Immature natural killer cell (primary cell): ENCODE measurements around the gene AGPAT3. TPM values are rescaled to one million over a fixed set of nuclear protein-coding genes. Genes with fewer than 3 reads are reported as not detected.

Experiments used
- DNase-seq, 3 donors: peaks; one replicate each; pipeline ENCODE4 v3.0.0; 2022; ENCODE audit warnings: mixed read lengths in 1 of 3
- H3K27ac Mint-ChIP-seq, 6 donors: one replicate each; pipeline ENCODE4 v1.8.0; 2020; ENCODE audit warnings: mixed read lengths in 6 of 6, mild to moderate bottlenecking in 5 of 6, inconsistent platforms in 4 of 6, moderate library complexity in 3 of 6
- H3K27me3 Mint-ChIP-seq, 3 donors: one replicate each; pipeline ENCODE4 v1.8.0; 2020 to 2021; ENCODE audit warnings: low read depth in 3 of 3, mild to moderate bottlenecking in 3 of 3, mixed read lengths in 3 of 3, moderate library complexity in 3 of 3, inconsistent platforms in 1 of 3
- H3K36me3 Mint-ChIP-seq, 3 donors: one replicate each; pipeline ENCODE4 v1.8.0; 2020; ENCODE audit warnings: mixed read lengths in 3 of 3, inconsistent platforms in 2 of 3, mild to moderate bottlenecking in 2 of 3
- H3K4me1 Mint-ChIP-seq, 2 donors: one replicate each; pipeline ENCODE4 v1.8.0; 2020; ENCODE audit warnings: inconsistent platforms in 2 of 2, mild to moderate bottlenecking in 2 of 2, mixed read lengths in 2 of 2, moderate library complexity in 1 of 2
- H3K4me3 Mint-ChIP-seq, 5 donors: one replicate each; pipeline ENCODE4 v1.8.0; 2020; ENCODE audit warnings: mild to moderate bottlenecking in 5 of 5, mixed read lengths in 5 of 5, inconsistent platforms in 3 of 5, moderate library complexity in 3 of 5
- H3K9me3 Mint-ChIP-seq, 6 donors: one replicate each; pipeline ENCODE4 v1.8.0; 2020; ENCODE audit warnings: mild to moderate bottlenecking in 6 of 6, mixed read lengths in 6 of 6, inconsistent platforms in 4 of 6, moderate library complexity in 3 of 6
- polyA plus RNA-seq, 3 donors: library from polyadenylated mRNA; unstranded; fragments of 300-500 nt; fragmentation: Illumina TruSeq; gene quantifications; one replicate each; pipeline ENCODE4 v1.2.3, GENCODE V29; 2021

The AGPAT3 gene
- polyA plus RNA-seq, 3 donors from 2014 or later, result 5.6 to 11.8 (median 9.5) TPM

- H3K27ac Mint-ChIP-seq, result peak overlapping the region; percentile 87 to 98 (median 95)
- peak overlapping the region; percentile 87 to 90 (median 89) for H3K4me3 Mint-ChIP-seq
- no peak for DNase-seq
- no peaks in the 10 kb centered on the region for H3K9me3 Mint-ChIP-seq
- peaks cover 0 to 9% (median 0%) of the 10 kb centered on the region in 3 donors for H3K36me3 Mint-ChIP-seq
- peaks cover 53 to 59% of the 10 kb centered on the region in 2 donors for H3K4me1 Mint-ChIP-seq
- H3K27me3 Mint-ChIP-seq, result peaks cover 14 to 24% (median 21%) of the 10 kb centered on the region in 3 donors
Measured at GRCh38 chr21:44011123-44011522, 146.1 kb downstream of the AGPAT3 start.

GRCh38 chr21:44011579-44012473 lies 146.8 kb downstream of the AGPAT3 start, which contains the start of gene TRAPPC10:
TSS of gene TRAPPC10 (plus strand) at chr21:44012309. CDS start at chr21:44012494, 185 bp downstream.
- peaks cover 0 to 9% (median 0%) of the 10 kb centered on the region in 3 donors for H3K36me3 Mint-ChIP-seq
- peak within 1 kb of the TSS; percentile 96 to 100 (median 98) for H3K27ac Mint-ChIP-seq
- DNase-seq, result peak; percentile 87 to 89 (median 88)
- peaks cover 59 to 66% of the 10 kb centered on the region in 2 donors for H3K4me1 Mint-ChIP-seq
- peaks cover 14 to 24% (median 21%) of the 10 kb centered on the region in 3 donors for H3K27me3 Mint-ChIP-seq
- peak within 1 kb of the TSS; percentile 93 to 98 (median 96) for H3K4me3 Mint-ChIP-seq
- H3K9me3 Mint-ChIP-seq, result no peaks in the 10 kb centered on the region

- peaks cover 68 to 75% of the 10 kb centered on the region in 2 donors for H3K4me1 Mint-ChIP-seq
- H3K27ac Mint-ChIP-seq, result peak overlapping the region; percentile 96 to 100 (median 98)
- peak overlapping the region; percentile 93 to 98 (median 96) for H3K4me3 Mint-ChIP-seq
- H3K36me3 Mint-ChIP-seq, result peaks cover 0 to 5% (median 0%) of the 10 kb centered on the region in 3 donors
- H3K9me3 Mint-ChIP-seq, result no peaks in the 10 kb centered on the region
- peaks cover 14 to 24% (median 21%) of the 10 kb centered on the region in 3 donors for H3K27me3 Mint-ChIP-seq
- peak; percentile 84 to 87 (median 86) for DNase-seq
Measured at GRCh38 chr21:44012474-44013379, 147.7 kb downstream of the AGPAT3 start.

- H3K4me3 Mint-ChIP-seq, result peak overlapping the region; percentile 93 to 98 (median 96)
- no peaks in the 10 kb centered on the region for H3K9me3 Mint-ChIP-seq
- DNase-seq, result peak; percentile 24 to 37 (median 29)
- peaks cover 76 to 83% of the 10 kb centered on the region in 2 donors for H3K4me1 Mint-ChIP-seq
- H3K36me3 Mint-ChIP-seq, result peaks cover 0 to under 1% (median 0%) of the 10 kb centered on the region in 3 donors
- peaks cover 14 to 27% (median 21%) of the 10 kb centered on the region in 3 donors for H3K27me3 Mint-ChIP-seq
- peak overlapping the region; percentile 96 to 100 (median 98) for H3K27ac Mint-ChIP-seq
Measured at GRCh38 chr21:44013380-44014088, 148.5 kb downstream of the AGPAT3 start.

- H3K4me3 Mint-ChIP-seq, result peak overlapping the region; percentile 46 to 58 (median 56)
- peak overlapping the region; percentile 69 to 98 (median 84) for H3K27ac Mint-ChIP-seq
- peaks cover 93 to 95% of the 10 kb centered on the region in 2 donors for H3K4me1 Mint-ChIP-seq
- H3K27me3 Mint-ChIP-seq, result peaks cover 8 to 18% (median 16%) of the 10 kb centered on the region in 3 donors
- no peaks in the 10 kb centered on the region for H3K9me3 Mint-ChIP-seq
- DNase-seq, result no peak
- H3K36me3 Mint-ChIP-seq, result no peaks in the 10 kb centered on the region
Measured at GRCh38 chr21:44017601-44018000, 152.6 kb downstream of the AGPAT3 start.

- H3K9me3 Mint-ChIP-seq, result no peaks in the 10 kb centered on the region
- peak overlapping the region; percentile 65 to 98 (median 85) for H3K27ac Mint-ChIP-seq
- no peak for DNase-seq
- H3K27me3 Mint-ChIP-seq, result peaks cover 9 to 17% (median 14%) of the 10 kb centered on the region in 3 donors
- peak overlapping the region; percentile 46 to 72 (median 57) for H3K4me3 Mint-ChIP-seq
- H3K36me3 Mint-ChIP-seq, result no peaks in the 10 kb centered on the region
- peaks cover 94 to 99% of the 10 kb centered on the region in 2 donors for H3K4me1 Mint-ChIP-seq
Measured at GRCh38 chr21:44018127-44018526, 153.1 kb downstream of the AGPAT3 start.

- Mint-ChIP-seq H3K36me3 (no peaks in the 10 kb centered on the region), H3K27me3 (peaks cover 2 to 13% (median 6%) of the 10 kb centered on the region in 3 donors), H3K4me1 (peaks cover 94 to 99% of the 10 kb centered on the region in 2 donors), H3K9me3 (no peaks in the 10 kb centered on the region), H3K27ac (peak overlapping the region; percentile 75 to 98 (median 86)), H3K4me3 (peak overlapping the region; percentile 64 to 81 (median 73))
- DNase-seq, result peak in 1 of 3 donors; percentile 34
Measured at GRCh38 chr21:44018813-44019567, 154.0 kb downstream of the AGPAT3 start.

- H3K36me3 Mint-ChIP-seq, result no peaks in the 10 kb centered on the region
- H3K27ac Mint-ChIP-seq, result peak overlapping the region; percentile 75 to 98 (median 86)
- peaks cover 2 to 13% (median 6%) of the 10 kb centered on the region in 3 donors for H3K27me3 Mint-ChIP-seq
- H3K4me1 Mint-ChIP-seq, result peaks cover 93 to 99% of the 10 kb centered on the region in 2 donors
- H3K4me3 Mint-ChIP-seq, result peak overlapping the region; percentile 64 to 81 (median 73)
- DNase-seq, result no peak
- H3K9me3 Mint-ChIP-seq, result no peaks in the 10 kb centered on the region
Measured at GRCh38 chr21:44019568-44019958, 154.5 kb downstream of the AGPAT3 start.

- Mint-ChIP-seq H3K4me3 (peak overlapping the region in 2 of 5 donors; percentile 26 to 64), H3K36me3 (no peaks in the 10 kb centered on the region), H3K4me1 (peaks cover 94 to 99% of the 10 kb centered on the region in 2 donors), H3K27ac (peak overlapping the region; percentile 68 to 98 (median 90)), H3K27me3 (peaks cover 4 to 13% (median 7%) of the 10 kb centered on the region in 3 donors), H3K9me3 (no peaks in the 10 kb centered on the region)
- DNase-seq, result no peak
Measured at GRCh38 chr21:44020551-44020950, 155.5 kb downstream of the AGPAT3 start.

GRCh38 chr21:44021064-44021463 lies 156.0 kb downstream of the AGPAT3 start:
- Mint-ChIP-seq H3K27ac (peak overlapping the region; percentile 87 to 98 (median 94)), H3K4me3 (peak overlapping the region in 4 of 5 donors; percentile 22 to 36 (median 32)), H3K36me3 (no peaks in the 10 kb centered on the region)

GRCh38 chr21:44024257-44024656 lies 159.2 kb downstream of the AGPAT3 start:
- H3K36me3 Mint-ChIP-seq, result peaks cover 0 to 4% (median 4%) of the 10 kb centered on the region in 3 donors
- H3K9me3 Mint-ChIP-seq, result no peaks in the 10 kb centered on the region
- peak overlapping the region in 3 of 5 donors; percentile 8 to 35 (median 32) for H3K4me3 Mint-ChIP-seq
- H3K27me3 Mint-ChIP-seq, result peaks cover 9 to 15% (median 9%) of the 10 kb centered on the region in 3 donors
- H3K27ac Mint-ChIP-seq, result peak overlapping the region; percentile 62 to 98 (median 84)
- no peak for DNase-seq
- peaks cover 95 to 99% of the 10 kb centered on the region in 2 donors for H3K4me1 Mint-ChIP-seq

More at GRCh38 chr21:44021064-44021463, 156.0 kb downstream of the AGPAT3 start:
- DNase-seq, result no peak
- H3K27me3 Mint-ChIP-seq, result peaks cover 4 to 15% (median 10%) of the 10 kb centered on the region in 3 donors
- H3K4me1 Mint-ChIP-seq, result peaks cover 94 to 99% of the 10 kb centered on the region in 2 donors
- no peaks in the 10 kb centered on the region for H3K9me3 Mint-ChIP-seq

GRCh38 chr21:44024887-44025353 lies 159.9 kb downstream of the AGPAT3 start:
- DNase-seq, result no peak
- Mint-ChIP-seq H3K4me1 (peaks cover 95 to 99% of the 10 kb centered on the region in 2 donors), H3K27me3 (peaks cover 9 to 15% (median 9%) of the 10 kb centered on the region in 3 donors), H3K27ac (peak overlapping the region; percentile 9 to 98 (median 86)), H3K9me3 (no peaks in the 10 kb centered on the region), H3K4me3 (peak overlapping the region; percentile 31 to 74 (median 54)), H3K36me3 (peaks cover 0 to 4% (median 4%) of the 10 kb centered on the region in 3 donors)
